Breast epithelium (tissue), 3 donors: ENCODE results near the gene RYR3.

Experiments
- CTCF ChIP-seq, 3 donors: fragments of 450-650 bp; IDR thresholded peaks; one replicate each; pipeline ENCODE4 v1.5.1; 2016 to 2017; ENCODE audit warnings: antibody characterized with exemption in 3 of 3, mild to moderate bottlenecking in 3 of 3, moderate library complexity in 3 of 3
- POLR2A ChIP-seq: fragments of 450-650 bp; IDR thresholded peaks from one replicate; pipeline ENCODE4 v1.6.1; 2016; ENCODE audit warnings: antibody characterized with exemption, mild to moderate bottlenecking, moderate library complexity
- POLR2AphosphoS5 ChIP-seq, 3 donors: sonication (generic); formaldehyde crosslinking; IDR thresholded peaks; one replicate each; pipeline ENCODE4 v1.6.1; 2017; ENCODE audit warnings: antibody characterized with exemption in 3 of 3

DNA sequence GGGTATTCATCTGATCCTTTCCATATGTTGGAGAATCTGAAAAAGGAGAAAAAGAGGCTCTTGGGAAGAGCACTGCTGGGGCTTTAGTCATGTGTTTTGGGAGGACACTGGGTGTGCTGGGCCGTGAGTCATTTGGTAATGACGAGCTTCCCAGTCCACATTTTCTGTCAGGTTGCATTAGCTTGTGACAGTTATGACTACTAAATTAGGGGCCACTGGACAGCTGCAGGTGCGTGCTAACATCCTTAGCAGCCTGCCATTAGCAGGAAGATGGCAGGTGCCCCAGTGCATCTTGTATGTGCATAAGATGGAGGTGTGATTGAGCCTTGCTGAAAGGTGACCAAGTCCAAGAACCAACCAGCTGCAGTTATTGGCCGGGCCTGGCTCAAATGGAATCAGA is 242.4 kb downstream of the RYR3 start:
- TF ChIP-seq CTCF (IDR thresholded peaks at IDR 0.05): no peak
- no peak for TF ChIP-seq POLR2A
- no peak for TF ChIP-seq POLR2AphosphoS5 (IDR thresholded peaks at IDR 0.05)
